Measurements from ENCODE around the gene TARS3. TPM values are rescaled to one million over a fixed set of nuclear protein-coding genes. Genes with fewer than 3 reads are reported as not detected.

TARS3 gene
- 7.8 and 8.2 TPM in 2 replicates for total RNA-seq

GRCh38 chr15:101723874-101724674, at the start of gene TARS3:
Gene TARS3 (minus strand): TSS chr15:101724473. CDS start chr15:101724387, 86 bp downstream.

DNA sequence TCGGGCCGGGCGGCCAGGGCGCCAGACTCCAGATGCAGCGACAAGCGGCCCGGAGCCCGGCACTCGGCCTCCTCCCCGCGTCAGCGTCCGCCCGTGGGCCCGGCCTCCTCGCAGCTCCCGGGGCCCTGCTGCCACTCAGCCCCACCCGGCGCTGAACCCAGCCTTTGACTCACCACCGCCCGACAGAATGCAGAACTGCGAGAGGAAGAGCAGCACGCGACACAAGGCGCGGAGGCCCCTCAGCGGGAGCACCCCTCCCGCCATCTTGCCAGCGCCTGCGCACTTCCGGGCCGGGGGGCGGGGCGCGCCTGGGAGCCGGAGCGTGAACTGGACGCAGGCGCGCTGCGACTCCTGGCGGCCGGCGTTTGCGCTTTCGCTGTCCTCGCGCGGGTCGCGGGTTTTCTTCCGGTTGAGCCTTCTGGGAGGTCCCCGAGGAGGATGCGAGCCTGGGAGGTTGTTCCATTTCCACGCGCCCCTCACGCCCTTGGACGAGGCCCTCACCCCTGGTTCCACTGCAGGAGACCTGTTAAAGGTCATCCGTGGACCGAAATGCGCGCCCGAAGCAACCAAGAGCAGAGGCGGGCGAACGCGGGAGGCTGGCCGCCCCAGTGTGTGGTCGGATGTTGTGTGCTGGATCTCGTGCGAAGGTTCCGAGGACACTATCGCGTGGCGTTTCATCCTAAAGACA, 72.0 kb downstream of the TARS3 start, which contains the start of gene TM2D3:
TSS of gene TM2D3 (minus strand) at position 284 of the 688 bp plus-strand sequence. CDS start at position 264, 20 bp downstream.

Other genes with a start within 250 kb of the TARS3 start
- 0.32 TPM in 1 of 2 replicates, not detected in the other for gene PCSK6, start 234.8 kb downstream of the TARS3 start, total RNA-seq
- 29.6 and 40.9 TPM in 2 replicates for gene TM2D3, start 72.1 kb downstream of the TARS3 start, total RNA-seq
- not detected in 2 replicates for gene OR4F6, start 79.0 kb upstream of the TARS3 start, total RNA-seq
- not detected in 2 replicates for gene OR4F15, start 87.7 kb upstream of the TARS3 start, total RNA-seq